Ishikawa (cell line): ENCODE results near the gene BCAN.

Source experiments
- EP300 ChIP-seq: IDR thresholded peaks from 2 replicates; pipeline ENCODE4 v1.6.1; 2012; ENCODE audit warnings: borderline replicate concordance
- MAX ChIP-seq: IDR thresholded peaks from 2 replicates; pipeline ENCODE4 v1.6.1; 2012
- TEAD4 ChIP-seq: IDR thresholded peaks from 2 replicates; pipeline ENCODE4 v1.6.1; 2012

- TF ChIP-seq EP300, result no peak
- peak; percentile 96 for TF ChIP-seq MAX
- no peak for TF ChIP-seq TEAD4
Observed at GRCh38 chr1:156676820-156677615, 35.1 kb downstream of the BCAN start, which contains the start of gene NES.
